H9 (cell line): ENCODE data around the gene SLC25A18. TPM values are rescaled to one million over a fixed set of nuclear protein-coding genes. Genes with fewer than 3 reads are reported as not detected.

Experiments
- DNase-seq: peaks from one replicate; pipeline ENCODE4 v3.0.0-alpha.2; 2017
- H2AFZ ChIP-seq: one replicate; pipeline ENCODE4 v1.6.1; 2013; ENCODE audit warnings: mild to moderate bottlenecking, low read length, control low read depth, moderate library complexity
- H2AK5ac ChIP-seq: 2 replicates; pipeline ENCODE4 v1.6.1; 2013; ENCODE audit warnings: low read length, control low read depth, mixed read lengths; ENCODE audit not compliant: insufficient read length
- H2BK120ac ChIP-seq: one replicate; pipeline ENCODE4 v1.6.1; 2013; ENCODE audit warnings: low read depth, mild to moderate bottlenecking, low read length, control low read depth, inconsistent platforms; ENCODE audit not compliant: poor library complexity, severe bottlenecking
- H2BK12ac ChIP-seq: 2 replicates; pipeline ENCODE4 v1.6.1; 2013; ENCODE audit warnings: low read length, control low read depth, mixed read lengths, low read depth; ENCODE audit not compliant: insufficient read length
- H2BK15ac ChIP-seq: 2 replicates; pipeline ENCODE4 v1.6.1; 2013; ENCODE audit warnings: low read depth, low read length, control low read depth
- H2BK20ac ChIP-seq: one replicate; pipeline ENCODE4 v1.6.1; 2013; ENCODE audit warnings: low read depth, mild to moderate bottlenecking, low read length, control low read depth, inconsistent platforms; ENCODE audit not compliant: poor library complexity, severe bottlenecking
- H2BK5ac ChIP-seq: 2 replicates; pipeline ENCODE4 v1.6.1; 2013; ENCODE audit warnings: low read length, control low read depth, mixed read lengths; ENCODE audit not compliant: insufficient read length
- H3K14ac ChIP-seq: 2 replicates; pipeline ENCODE4 v1.6.1; 2013; ENCODE audit warnings: low read length, control low read depth; ENCODE audit not compliant: insufficient read depth
- H3K18ac ChIP-seq: 2 replicates; pipeline ENCODE4 v1.6.1; 2013; ENCODE audit warnings: low read depth, mild to moderate bottlenecking, mixed read lengths, low read length, control low read depth; ENCODE audit not compliant: insufficient read length
- H3K23ac ChIP-seq: 2 replicates; pipeline ENCODE4 v1.6.1; 2013; ENCODE audit warnings: low read length, control low read depth, mixed read lengths, low read depth; ENCODE audit not compliant: insufficient read length
- H3K23me2 ChIP-seq: 2 replicates; pipeline ENCODE4 v1.6.1; 2013; ENCODE audit warnings: low read depth, mild to moderate bottlenecking, mixed read lengths, low read length, control low read depth; ENCODE audit not compliant: insufficient read length, poor library complexity, severe bottlenecking
- H3K27ac ChIP-seq: 2 replicates; pipeline ENCODE4 v1.5.1; 2013; ENCODE audit warnings: low read length, control low read depth, mixed read lengths, low read depth; ENCODE audit not compliant: insufficient read length
- H3K27me3 ChIP-seq: 2 replicates; pipeline ENCODE4 v1.6.1; 2013; ENCODE audit warnings: low read length, control low read depth, inconsistent platforms; ENCODE audit not compliant: insufficient read depth
- H3K4ac ChIP-seq: 2 replicates; pipeline ENCODE4 v1.6.1; 2013; ENCODE audit warnings: low read depth, mild to moderate bottlenecking, control low read depth, inconsistent platforms, low read length, moderate library complexity
- H3K4me1 ChIP-seq: 2 replicates; pipeline ENCODE4 v1.6.1; 2013; ENCODE audit warnings: low read length, control low read depth, inconsistent platforms; ENCODE audit not compliant: insufficient read depth
- H3K4me2 ChIP-seq: 2 replicates; pipeline ENCODE4 v1.6.1; 2013; ENCODE audit warnings: low read length, control low read depth, mixed read lengths; ENCODE audit not compliant: insufficient read length, insufficient read depth
- H3K56ac ChIP-seq: 2 replicates; pipeline ENCODE4 v1.6.1; 2013; ENCODE audit warnings: low read depth, mild to moderate bottlenecking, mixed read lengths, low read length, control low read depth; ENCODE audit not compliant: insufficient read length
- H3K79me1 ChIP-seq: 2 replicates; pipeline ENCODE4 v1.6.1; 2013; ENCODE audit warnings: low read depth, mild to moderate bottlenecking, moderate library complexity, low read length, control low read depth, inconsistent platforms; ENCODE audit not compliant: insufficient read depth, poor library complexity, severe bottlenecking
- H3K79me2 ChIP-seq: 2 replicates; pipeline ENCODE4 v1.6.1; 2013; ENCODE audit warnings: low read length, control low read depth, inconsistent platforms; ENCODE audit not compliant: insufficient read depth
- H3K9ac ChIP-seq: 2 replicates; pipeline ENCODE4 v1.6.1; 2013; ENCODE audit warnings: low read length, control low read depth, mixed read lengths; ENCODE audit not compliant: insufficient read length; ENCODE audit errors: extremely low read depth
- H3K9me3 ChIP-seq: one replicate; pipeline ENCODE4 v1.6.1; 2013; ENCODE audit warnings: low read depth, low read length, inconsistent platforms; ENCODE audit not compliant: control insufficient read depth
- H3T11ph ChIP-seq: one replicate; pipeline ENCODE4 v1.6.1; 2013; ENCODE audit warnings: mild to moderate bottlenecking, low read length, control low read depth, inconsistent platforms
- H4K20me1 ChIP-seq: one replicate; pipeline ENCODE4 v1.6.1; 2013; ENCODE audit not compliant: control insufficient read depth, insufficient read length, insufficient read depth
- H4K5ac ChIP-seq: 2 replicates; pipeline ENCODE4 v1.6.1; 2013; ENCODE audit warnings: low read depth, mild to moderate bottlenecking, mixed read lengths, low read length, control low read depth; ENCODE audit not compliant: insufficient read length
- H4K8ac ChIP-seq: replicated peaks from 2 replicates; pipeline ENCODE4 v1.6.1; 2013; ENCODE audit warnings: low read length, control low read depth, mixed read lengths, low read depth; ENCODE audit not compliant: insufficient read length
- H4K91ac ChIP-seq: 2 replicates; pipeline ENCODE4 v1.6.1; 2013; ENCODE audit warnings: low read depth, mild to moderate bottlenecking, moderate library complexity, mixed read lengths, low read length, control low read depth; ENCODE audit not compliant: insufficient read length
- H3K27ac Mint-ChIP-seq, 3 experiments: 2 replicates in 2 of 3; 3 replicates in 1 of 3; pipeline ENCODE4 v1.8.0; 2020 to 2021; ENCODE audit warnings: mixed read lengths in 3 of 3, mild to moderate bottlenecking in 1 of 3, moderate library complexity in 1 of 3
- H3K27me3 Mint-ChIP-seq: 2 replicates; pipeline ENCODE4 v1.8.0; 2021; ENCODE audit warnings: low read depth, mild to moderate bottlenecking, moderate library complexity, mixed read lengths
- H3K36me3 Mint-ChIP-seq, 3 experiments: 2 replicates in 2 of 3; 3 replicates in 1 of 3; pipeline ENCODE4 v1.8.0; 2020 to 2021; ENCODE audit warnings: low read depth in 3 of 3, mixed read lengths in 3 of 3; ENCODE audit not compliant: insufficient read depth in 1 of 3
- H3K4me1 Mint-ChIP-seq, 2 experiments: 2 replicates each; pipeline ENCODE4 v1.8.0; 2020; ENCODE audit warnings: mixed read lengths in 2 of 2
- H3K4me3 Mint-ChIP-seq, 2 experiments: 2 replicates in 1 of 2; 3 replicates in 1 of 2; pipeline ENCODE4 v1.8.0; 2020 to 2021; ENCODE audit warnings: mild to moderate bottlenecking in 2 of 2, mixed read lengths in 2 of 2, moderate library complexity in 1 of 2
- H3K9me3 Mint-ChIP-seq, 2 experiments: 2 replicates in 1 of 2; 3 replicates in 1 of 2; pipeline ENCODE4 v1.8.0; 2020; ENCODE audit warnings: mild to moderate bottlenecking in 2 of 2, mixed read lengths in 2 of 2, moderate library complexity in 1 of 2
- CTCF ChIP-seq: fragments of 200-600 bp; sonication (generic); conservative IDR thresholded peaks from 3 replicates; pipeline ENCODE4 v1.8.0; 2021; ENCODE audit warnings: antibody characterized with exemption, mild to moderate bottlenecking
- WGBS: extraction: QIAGEN DNeasy Blood & Tissue Kit; methylation state at CpG from one replicate; pipeline ENCODE4 v1.1.7; 2013; ENCODE audit warnings: missing lambda C conversion rate, low lambda C conversion rate, mixed read lengths; ENCODE audit not compliant: insufficient read length; ENCODE audit errors: extremely low coverage; 5-methylcytosine and 5-hydroxymethylcytosine counted together
- total RNA-seq: library from RNA; stranded (reverse); gene quantifications from 2 replicates; pipeline ENCODE4 v1.2.1, GENCODE V29; 2021

The SLC25A18 gene
- total RNA-seq, 1 experiment from 2014 or later, result 2.3 TPM

GRCh38 chr22:17592201-17592600, 28.9 kb downstream of the SLC25A18 start:
- Histone ChIP-seq H3K18ac (no peak overlapping the region), H2AFZ (no peak overlapping the region), H2AK5ac (no peak overlapping the region), H3K23ac (no peak overlapping the region), H3K27ac (no peak overlapping the region), H4K20me1 (no peaks in the 10 kb centered on the region), H3K79me1 (no peaks in the 10 kb centered on the region), H2BK20ac (no peak overlapping the region), H4K8ac (no peak overlapping the region), H4K5ac (no peak overlapping the region), H2BK15ac (no peak overlapping the region), H3K14ac (no peak overlapping the region), H3K23me2 (no peaks in the 10 kb centered on the region), H3K79me2 (no peaks in the 10 kb centered on the region), H3K56ac (no peak overlapping the region), H3K4me2 (no peak overlapping the region), H3K9ac (no peak overlapping the region), H2BK5ac (no peak overlapping the region), H3K4ac (no peak overlapping the region), H4K91ac (no peak overlapping the region), H2BK120ac (no peak overlapping the region), H3K4me1 (no peaks in the 10 kb centered on the region), H3K9me3 (no peaks in the 10 kb centered on the region), H3K27me3 (no peaks in the 10 kb centered on the region), H3T11ph (no peak overlapping the region), H2BK12ac (no peak overlapping the region)
- H3K36me3 Mint-ChIP-seq, result peaks cover 44 to 73% (median 61%) of the 10 kb centered on the region in 3 experiments
- no CpG with 5 or more reads among the region's 5 CpGs for WGBS
- no peaks in the 10 kb centered on the region for H3K9me3 Mint-ChIP-seq
- peaks cover 0 to 2% of the 10 kb centered on the region in 2 experiments; a peak in 1 of 4 replicates for H3K4me1 Mint-ChIP-seq
- H3K27me3 Mint-ChIP-seq, result no peaks in the 10 kb centered on the region
- H3K4me3 Mint-ChIP-seq, result no peak overlapping the region
- DNase-seq, result no peak
- H3K27ac Mint-ChIP-seq, result no peak overlapping the region
- no peak for TF ChIP-seq CTCF
